Ovary (tissue), 3 donors: ENCODE data around the gene ARFGEF3.

Experiments
- CTCF ChIP-seq, 3 donors: fragments of 450-650 bp in 2 of 3; fragments of 200-600 bp in 1 of 3; IDR thresholded peaks; one replicate each; pipeline versions ENCODE4 v1.5.1 to v1.8.0; 2016 to 2022; ENCODE audit warnings: antibody characterized with exemption in 3 of 3, mild to moderate bottlenecking in 1 of 3
- POLR2A ChIP-seq: fragments of 450-650 bp; IDR thresholded peaks from one replicate; pipeline ENCODE4 v1.6.1; 2017; ENCODE audit warnings: antibody characterized with exemption, mild to moderate bottlenecking, moderate library complexity
- donor health status: DM: no; HTN: no; CAD: no.

- TF ChIP-seq POLR2A = no peak
- TF ChIP-seq CTCF (IDR thresholded peaks at IDR 0.05) = no peak
Observed at GRCh38 chr6:138291036-138291848, 129.5 kb downstream of the ARFGEF3 start.
